ENCODE results near the gene EPGN. TPM values are rescaled to one million over a fixed set of nuclear protein-coding genes. Genes with fewer than 3 reads are reported as not detected.

Gene EPGN, protein sequence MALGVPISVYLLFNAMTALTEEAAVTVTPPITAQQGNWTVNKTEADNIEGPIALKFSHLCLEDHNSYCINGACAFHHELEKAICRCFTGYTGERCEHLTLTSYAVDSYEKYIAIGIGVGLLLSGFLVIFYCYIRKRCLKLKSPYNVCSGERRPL
- total RNA-seq, result 1 to 10 TPM; 3.3 to 8.5 TPM
- long read RNA-seq, result 0 reads

DNA sequence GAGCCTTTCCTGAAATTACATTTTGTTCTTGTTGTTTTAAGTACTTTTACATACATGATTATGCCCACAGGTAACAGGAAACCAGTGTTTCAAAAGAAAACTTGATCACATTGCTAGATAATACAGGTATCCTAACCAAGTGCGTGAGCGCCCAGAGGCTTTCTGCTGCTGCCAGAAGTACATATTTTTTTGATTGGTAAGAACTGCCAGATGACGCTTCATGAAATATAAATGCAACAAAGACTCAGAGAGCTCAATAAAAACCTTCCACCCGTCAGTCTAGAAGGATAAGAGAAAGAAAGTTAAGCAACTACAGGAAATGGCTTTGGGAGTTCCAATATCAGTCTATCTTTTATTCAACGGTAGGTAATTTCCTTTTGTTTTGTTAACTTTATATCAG is at the start of gene EPGN:
Gene EPGN (plus strand): TSS at position 256 of the 400 bp plus-strand sequence. CDS start 64 bp downstream, at position 320.
- intact Hi-C loops (cut with DNase I), result loop anchor here in 1 of 2 donors (5.0 kb wide), 1 partner anchor 81 kb away; no protein-coding TSS in a partner anchor
- ATAC-seq (peak in 1 of 2 donors; percentile 62), DNase-seq (no peak)

DNA sequence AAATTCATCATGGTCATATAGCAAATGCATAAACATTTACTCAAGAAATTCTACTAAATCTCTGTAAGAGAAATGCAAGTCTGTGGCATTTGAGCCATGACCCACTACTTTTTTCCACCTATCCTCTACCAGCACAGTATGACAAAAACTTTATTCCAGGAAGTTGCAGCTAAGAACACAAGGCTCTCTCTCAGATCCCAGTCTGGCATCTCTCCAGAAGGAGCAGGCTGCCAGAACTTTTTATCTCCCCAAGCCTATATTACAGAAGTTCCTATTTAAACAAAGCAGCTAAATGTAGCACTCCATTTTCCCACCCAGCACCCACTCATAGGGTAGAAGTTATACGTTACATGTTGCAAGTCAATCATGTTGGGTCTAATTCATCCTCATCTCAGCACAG is 49.3 kb upstream of the EPGN start:
- intact Hi-C loops (cut with DNase I), result no loop called here
- DNase-seq (peak; percentile 34), ATAC-seq (peak in 1 of 2 donors; percentile 57)

DNA sequence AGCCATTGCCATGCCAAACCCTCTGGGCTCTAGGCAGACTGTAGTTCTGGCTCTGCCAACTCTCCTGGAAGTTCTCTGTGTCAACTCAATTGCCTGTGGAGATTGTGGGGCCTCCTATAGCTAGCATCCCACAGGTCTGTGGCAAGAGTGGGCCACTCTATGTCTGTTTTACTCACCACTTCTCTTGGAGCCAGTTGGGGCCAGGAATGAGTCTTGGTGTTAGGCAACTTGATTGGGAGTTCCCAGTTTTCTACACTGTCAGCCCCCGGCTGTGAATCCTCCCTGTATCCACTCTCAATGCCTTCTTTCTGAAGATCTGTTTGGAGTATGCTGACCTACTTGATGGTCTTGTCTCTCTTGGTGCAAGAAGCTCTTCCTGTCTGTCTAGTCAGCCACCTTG is 48.2 kb upstream of the EPGN start:
- intact Hi-C loops (cut with DNase I), result no loop called here
- no peak for DNase-seq

DNA sequence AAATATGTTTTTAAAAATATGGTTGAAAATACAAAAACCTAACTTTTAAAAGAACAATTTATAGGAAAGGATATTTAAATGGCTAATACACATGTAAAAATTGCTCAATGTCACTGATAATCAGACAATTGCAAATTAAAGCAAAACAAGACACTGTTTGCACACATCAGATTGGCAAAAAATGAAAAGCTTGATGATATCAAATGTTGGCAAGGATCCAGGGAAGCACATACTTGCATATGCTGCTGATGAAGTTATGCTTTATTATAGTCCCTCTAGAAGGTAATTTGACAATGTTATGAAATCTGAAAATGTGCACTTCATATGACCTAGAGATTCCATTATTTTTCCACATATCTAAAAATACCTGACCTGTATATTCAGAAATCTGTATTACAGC is 45.7 kb upstream of the EPGN start:
- DNase-seq (no peak), ATAC-seq (no peak)
- intact Hi-C loops (cut with DNase I), result no loop called here

More for the DNA sequence above, 48.2 kb upstream of the EPGN start:
- ATAC-seq, result no peak

DNA sequence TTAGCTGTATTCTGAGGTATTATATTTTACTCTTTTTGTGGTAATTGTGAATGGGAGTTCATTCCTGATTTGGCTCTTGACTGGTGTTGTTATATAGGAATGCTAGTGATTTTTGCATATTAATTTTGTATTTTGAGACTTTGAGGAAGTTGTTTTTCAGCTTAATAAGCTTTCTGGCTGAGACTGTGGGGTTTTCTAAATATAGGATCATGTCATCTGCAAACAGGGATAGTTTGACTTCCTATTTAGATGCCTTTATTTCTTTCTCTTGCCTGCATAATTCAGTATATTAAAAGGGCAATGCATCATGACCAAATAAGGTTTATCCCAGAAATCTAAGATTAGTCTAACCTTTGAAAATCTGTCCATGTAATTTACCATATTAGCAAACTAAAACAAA is 44.7 kb upstream of the EPGN start:
- intact Hi-C loops (cut with DNase I), result no loop called here
- ATAC-seq, result no peak
- DNase-seq, result no peak

DNA sequence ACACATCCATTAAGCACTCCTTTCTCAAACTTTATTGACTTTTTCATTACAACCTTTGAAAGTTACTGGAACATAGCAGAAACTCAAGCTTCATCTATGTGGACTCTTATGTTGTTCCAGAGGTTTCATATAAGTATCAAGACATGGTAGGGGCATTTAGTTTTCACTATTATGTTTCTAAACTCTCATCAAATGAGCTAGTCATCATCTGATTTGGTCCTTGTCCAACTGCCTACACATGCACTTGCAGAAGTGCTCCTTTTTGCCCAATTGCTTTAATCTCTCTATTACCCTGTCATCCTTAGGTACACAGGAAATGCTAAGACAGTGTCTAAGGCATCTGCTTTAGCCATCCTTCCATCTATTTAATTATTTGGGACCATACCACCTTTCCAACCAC is 42.2 kb upstream of the EPGN start:
- ATAC-seq (no peak), DNase-seq (no peak)
- intact Hi-C loops (cut with DNase I), result no loop called here

DNA sequence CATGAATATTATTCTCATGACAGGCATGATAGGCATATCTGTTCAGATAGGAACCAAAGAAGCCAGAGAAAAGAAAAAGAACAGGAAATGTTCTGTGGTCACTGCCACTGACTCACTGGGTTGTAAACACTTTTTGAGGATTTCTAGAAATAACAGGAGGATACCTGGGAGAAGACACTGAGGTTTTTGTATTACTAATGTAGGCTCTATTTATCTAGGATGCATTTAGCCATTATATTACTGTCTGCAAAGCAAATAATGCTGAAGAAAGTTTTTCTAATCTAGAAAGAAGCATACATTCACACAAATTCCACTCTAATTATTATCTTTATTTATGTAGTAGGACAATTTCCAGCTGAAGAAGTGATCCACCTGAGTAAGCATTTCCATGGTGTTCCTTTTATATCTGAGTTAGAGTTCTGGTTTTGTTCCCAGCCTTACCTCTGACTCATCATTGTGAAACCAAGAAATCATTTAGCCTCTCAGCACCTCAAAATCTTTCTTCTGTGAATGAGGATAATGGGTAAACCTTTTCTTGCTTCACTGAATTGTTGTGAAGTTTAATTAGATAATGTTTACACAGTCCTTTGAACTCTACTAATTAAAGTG is 40.2 kb upstream of the EPGN start:
- peak in 1 of 2 donors; percentile 92 for ATAC-seq
- intact Hi-C loops (cut with DNase I), result no loop called here
- no peak for DNase-seq

DNA sequence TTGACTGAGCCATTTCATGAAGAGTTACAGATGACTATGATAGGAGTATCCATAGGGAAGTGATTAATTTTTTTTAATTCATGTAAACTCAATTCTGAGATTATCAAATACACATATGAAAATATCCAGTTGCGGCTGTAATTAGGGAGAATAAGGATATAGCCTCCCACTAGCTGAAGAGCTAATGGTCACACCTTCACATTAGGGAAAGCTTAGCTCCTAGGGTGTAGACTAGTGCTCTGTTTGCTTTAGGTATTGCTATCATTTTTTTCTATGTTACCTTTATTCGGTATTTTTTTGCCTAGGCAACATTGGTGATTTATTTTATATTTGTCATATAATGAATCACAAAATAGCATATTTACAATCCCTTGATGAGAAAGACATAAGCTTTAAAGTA is 39.6 kb upstream of the EPGN start:
- DNase-seq (no peak), ATAC-seq (peak in 1 of 2 donors; percentile 37)

DNA sequence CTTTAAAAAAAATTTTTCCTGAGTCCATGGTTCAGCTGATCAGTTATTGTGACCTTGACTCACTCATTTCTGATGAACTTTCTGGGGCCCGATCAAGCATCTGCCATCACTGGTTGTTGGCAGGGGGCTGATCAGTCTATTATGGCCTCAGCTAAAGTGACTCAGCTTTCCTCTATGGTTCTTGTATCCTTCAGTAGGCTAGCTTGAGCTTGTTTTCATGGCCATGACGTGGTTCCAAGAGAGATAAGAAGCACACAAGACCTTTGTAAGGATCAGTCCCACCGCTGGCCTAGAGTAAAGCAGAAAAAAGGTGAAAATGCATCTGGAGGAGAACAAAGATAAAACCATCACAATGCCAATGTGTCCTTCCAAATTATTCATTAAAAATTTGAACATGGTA is 29.8 kb upstream of the EPGN start:
- intact Hi-C loops (cut with DNase I), result no loop called here
- ATAC-seq, result no peak
- DNase-seq, result no peak

More for the DNA sequence above, 39.6 kb upstream of the EPGN start:
- intact Hi-C loops (cut with DNase I), result no loop called here

DNA sequence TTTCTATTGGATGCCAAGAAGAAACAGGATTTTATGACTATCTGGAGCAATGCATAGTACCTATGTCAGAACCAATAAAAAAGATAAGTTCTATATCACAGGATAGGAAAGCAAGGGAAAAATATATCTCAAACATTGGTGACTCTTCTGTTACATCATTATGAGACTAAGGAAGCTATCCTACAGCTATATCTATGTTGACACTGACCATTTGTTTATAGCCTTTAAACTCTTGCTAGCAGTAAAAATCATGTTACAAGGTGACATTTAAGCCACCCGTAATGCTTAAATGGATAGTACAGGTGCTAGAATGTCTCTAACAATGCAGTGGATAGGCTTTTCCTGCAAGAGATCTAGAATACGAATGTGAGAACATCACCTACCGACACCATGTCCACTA is 28.6 kb upstream of the EPGN start:
- no peak for DNase-seq
- intact Hi-C loops (cut with DNase I), result no loop called here
- ATAC-seq, result no peak

DNA sequence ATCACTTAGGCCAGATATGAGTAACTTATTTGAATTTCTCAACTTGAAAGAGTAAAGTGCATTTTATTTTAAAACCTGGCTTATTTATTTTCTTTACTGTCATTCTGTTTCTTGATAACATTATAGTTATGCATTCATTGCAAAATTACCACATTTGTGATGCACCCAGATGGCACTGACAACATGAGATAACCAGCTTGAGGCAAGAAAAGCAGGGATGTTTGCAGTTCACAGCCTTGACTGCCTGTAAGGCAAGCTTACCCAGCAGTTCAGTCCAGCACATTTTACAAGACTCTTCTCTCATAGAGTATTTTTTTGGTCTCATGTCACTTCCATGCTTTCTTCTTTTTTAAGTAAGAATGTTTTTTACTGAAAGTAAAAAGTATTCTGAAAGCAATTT is 25.3 kb upstream of the EPGN start:
- DNase-seq (no peak), ATAC-seq (no peak)
- intact Hi-C loops (cut with DNase I), result no loop called here

DNA sequence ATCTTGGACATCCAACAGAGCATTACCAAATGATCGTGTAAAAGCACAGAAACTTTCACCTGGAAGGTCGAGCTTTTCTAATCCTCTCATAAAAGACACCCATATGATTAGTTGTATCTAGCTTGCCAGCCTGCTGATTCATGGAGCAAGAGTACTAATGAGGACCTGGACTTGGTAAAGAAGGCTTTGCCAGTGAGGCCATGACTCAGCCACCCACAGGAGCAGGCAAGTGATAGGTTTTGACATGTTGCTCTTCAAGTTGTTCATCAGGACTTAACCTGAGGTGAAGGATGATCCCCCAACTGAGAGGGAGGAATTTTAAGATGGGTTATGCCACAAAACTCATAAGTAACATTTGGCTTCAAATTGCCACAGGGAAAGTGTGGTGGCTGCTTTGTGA is 24.7 kb upstream of the EPGN start:
- intact Hi-C loops (cut with DNase I), result no loop called here
- peak in 1 of 2 donors; percentile 91 for ATAC-seq

DNA sequence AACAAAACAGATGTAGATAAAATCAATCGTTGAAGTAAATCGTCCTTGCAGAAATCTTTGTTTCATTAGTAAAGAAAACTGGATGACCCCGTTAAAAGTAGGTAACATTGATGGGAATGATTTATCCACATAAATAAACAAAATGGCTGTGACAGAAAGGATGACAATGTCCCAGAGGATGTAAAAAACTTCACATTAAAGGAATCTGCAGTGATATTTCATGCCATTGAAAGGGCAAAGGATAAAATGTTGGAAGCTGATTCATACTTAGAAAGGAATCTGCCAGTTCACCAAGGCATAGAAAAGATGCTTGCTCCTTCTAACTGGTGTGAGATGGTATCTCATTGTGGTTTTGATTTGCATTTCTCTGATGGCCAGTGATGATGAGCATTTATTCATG is 24.2 kb upstream of the EPGN start:
- intact Hi-C loops (cut with DNase I), result no loop called here
- DNase-seq (no peak), ATAC-seq (no peak)

More for the DNA sequence above, 24.7 kb upstream of the EPGN start:
- no peak for DNase-seq

DNA sequence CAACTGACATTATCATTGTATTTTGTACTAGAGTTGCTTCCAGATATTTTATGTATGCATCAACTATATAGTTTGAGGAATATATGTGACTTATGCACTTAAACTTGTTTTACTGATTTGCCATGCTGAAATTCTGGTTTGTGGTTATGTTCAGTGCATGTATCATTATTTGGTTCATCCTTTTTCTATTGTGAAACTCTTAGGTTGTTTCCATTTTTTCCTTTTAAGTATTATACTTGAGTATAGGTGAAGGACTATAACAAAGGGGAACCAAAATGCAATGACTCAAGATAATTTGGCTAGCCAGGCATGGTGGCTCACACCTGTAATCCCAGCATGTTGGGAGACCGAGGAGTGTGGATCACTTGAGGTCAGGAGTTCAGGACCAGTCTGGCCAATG is 21.1 kb upstream of the EPGN start:
- no peak for ATAC-seq
- DNase-seq, result no peak
- intact Hi-C loops (cut with DNase I), result no loop called here

DNA sequence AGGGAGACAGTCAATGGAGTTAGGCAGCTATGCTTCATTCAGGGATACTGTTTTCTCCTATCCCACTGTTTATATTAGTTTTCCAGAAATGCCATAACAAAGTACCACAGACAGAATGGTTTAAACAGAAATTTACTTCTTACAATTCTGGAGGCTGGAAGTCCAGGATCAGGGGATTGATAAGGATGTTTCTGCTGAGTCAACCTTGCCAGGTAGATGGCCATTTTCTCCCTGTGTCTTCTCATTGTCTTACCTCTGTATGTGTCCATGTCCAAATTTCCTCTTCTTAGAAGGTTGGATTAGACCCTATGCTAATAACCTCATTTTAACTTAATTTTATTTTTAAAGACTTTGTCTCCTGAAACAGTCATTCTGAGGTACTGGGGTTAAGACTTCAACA is 20.5 kb upstream of the EPGN start:
- intact Hi-C loops (cut with DNase I), result no loop called here
- ATAC-seq (no peak), DNase-seq (no peak)

DNA sequence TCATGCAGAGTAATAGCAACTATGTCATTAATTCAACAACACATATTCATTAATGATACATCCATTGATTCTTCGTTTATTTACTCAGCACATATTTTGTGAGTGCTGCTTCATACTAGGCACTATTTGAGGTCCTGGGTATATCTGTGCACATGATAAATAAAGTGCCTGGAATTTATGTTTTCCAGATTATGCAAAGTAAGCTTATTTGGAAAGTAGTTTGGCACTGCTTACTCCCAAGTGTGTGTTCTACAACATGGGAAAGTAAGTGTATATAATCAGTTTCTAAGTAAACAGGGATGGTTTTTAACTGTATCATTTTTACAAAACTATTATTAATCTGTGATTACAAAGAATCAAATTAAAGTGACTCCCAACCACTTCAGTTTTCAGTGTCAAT is 16.8 kb upstream of the EPGN start:
- intact Hi-C loops (cut with DNase I), result no loop called here
- DNase-seq (no peak), ATAC-seq (no peak)

DNA sequence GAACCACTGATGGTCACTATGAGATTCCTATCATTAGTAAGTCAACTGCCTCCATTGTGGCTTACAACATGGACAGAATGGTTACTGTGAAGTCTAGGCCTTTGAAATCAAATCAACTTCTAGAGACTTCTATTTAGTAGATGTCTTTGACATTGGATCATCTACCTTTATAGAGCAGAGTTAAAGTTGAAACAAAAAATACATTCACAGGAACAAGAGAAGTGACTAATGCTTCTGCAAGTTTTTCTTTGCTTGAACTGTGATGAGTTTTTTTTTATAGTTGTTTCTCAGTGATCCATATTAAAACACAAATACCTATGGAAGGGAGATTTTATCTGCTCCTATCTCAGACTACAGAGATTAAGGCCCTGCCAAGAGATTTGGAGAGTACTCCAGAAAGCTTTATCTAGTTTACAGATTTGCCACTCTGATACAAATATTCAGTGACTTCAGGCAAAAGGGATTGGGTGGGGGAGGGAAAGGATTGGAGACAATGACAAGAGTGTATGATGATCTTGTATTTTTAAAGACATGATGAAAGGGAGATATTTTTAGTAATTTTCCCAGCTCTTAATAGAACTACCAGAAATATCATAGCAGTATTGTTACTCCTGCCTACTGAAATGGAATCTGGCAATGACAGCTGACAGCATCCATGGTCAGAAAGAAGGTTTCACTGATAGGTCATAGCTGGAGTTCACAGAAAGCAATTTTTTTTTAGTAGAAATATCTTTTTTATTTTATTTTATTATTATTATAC is 16.0 kb upstream of the EPGN start:
- DNase-seq (no peak), ATAC-seq (no peak)
- intact Hi-C loops (cut with DNase I), result no loop called here

DNA sequence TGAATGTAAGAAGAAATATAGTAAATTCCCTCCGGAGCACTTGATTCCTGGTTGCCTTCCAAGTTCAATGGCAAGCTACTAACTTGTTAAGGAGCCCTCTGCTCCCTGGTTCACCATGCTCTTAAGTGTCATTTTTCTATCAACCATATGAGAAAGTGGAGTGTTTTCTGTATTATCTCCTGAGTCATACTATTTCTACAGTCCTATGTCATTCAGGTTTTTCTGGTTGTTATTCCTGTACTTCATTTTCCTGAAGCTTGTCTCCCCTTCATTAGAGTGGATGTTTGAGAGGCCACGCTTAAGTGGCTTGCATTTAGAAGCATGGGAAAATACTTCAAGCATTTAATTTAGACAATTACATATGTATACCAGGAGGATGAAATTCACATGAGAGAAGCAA is 14.7 kb upstream of the EPGN start:
- intact Hi-C loops (cut with DNase I), result no loop called here

DNA sequence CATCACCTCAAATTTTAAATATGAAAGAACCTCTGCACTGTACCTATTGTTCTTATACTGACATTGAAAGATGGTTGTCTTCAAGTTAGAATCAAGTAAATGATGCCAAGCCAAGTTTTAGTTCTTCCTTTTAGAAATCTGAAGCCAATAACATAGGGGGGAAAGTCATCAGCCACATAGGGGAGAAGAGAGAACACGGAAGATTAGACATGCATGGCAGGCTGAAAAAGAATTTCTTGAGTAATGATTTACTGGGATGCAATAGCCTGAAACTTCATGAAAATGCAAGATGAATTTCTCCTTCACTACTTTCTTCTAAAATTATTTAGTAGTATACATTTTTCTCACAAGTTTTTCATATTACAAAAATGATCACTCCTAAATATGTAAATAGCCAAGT is 13.6 kb upstream of the EPGN start:
- DNase-seq (no peak), ATAC-seq (no peak)
- intact Hi-C loops (cut with DNase I), result no loop called here

More for the DNA sequence above, 14.7 kb upstream of the EPGN start:
- DNase-seq, result no peak
- no peak for ATAC-seq

DNA sequence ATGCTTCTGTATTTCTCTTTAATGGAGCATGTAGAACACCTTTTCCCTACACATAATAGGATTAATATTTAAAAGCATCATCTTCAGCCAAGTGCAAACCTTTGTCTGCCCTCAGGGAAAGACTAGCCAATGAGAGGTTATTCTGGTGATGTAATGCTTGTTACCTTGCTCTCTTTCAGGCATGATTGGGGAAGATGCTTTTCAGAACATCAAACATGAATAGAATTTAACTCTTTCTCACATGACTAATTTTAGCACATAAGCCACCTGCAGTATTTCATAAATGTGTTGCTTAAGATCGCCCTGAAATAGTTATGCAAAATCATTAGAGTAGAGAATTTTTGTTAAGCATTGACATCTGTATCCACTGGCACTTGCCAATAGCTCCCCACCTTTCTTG is 10.7 kb upstream of the EPGN start:
- intact Hi-C loops (cut with DNase I), result no loop called here
- ATAC-seq, result no peak
- DNase-seq, result no peak
